ENCODE measurements around the gene SNAPC1.

Gene SNAPC1

GRCh38 chr14:61774861-61775260 is 12.6 kb downstream of the SNAPC1 start:
- TF ChIP-seq CTCF (IDR thresholded peaks at IDR 0.05; ENCODE audit: low read depth, low read length), result no peak

DNA sequence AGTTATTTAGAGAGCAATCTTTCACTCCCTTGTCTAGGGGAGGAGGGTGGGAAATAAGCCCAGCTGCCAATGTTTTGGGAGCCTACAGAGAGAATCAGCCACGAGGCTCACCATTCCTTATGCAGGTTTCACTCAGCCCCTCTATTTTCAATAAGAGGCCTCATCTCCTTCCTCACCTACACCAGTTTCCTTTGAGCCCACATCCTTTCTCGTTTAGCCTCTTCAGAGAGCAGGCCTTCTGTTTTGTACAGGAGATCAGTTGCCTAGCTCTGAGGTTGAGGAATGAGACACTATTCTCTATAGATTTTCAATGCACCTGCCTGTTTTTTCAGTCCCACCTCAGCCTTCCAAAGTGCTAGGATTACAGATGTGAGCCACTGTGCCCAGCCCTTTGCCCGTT is 17.9 kb downstream of the SNAPC1 start:
- no peak for DNase-seq (ENCODE audit: extremely low read depth, low read depth)
- TF ChIP-seq CTCF (IDR thresholded peaks at IDR 0.05; ENCODE audit: low read depth, low read length), result no peak

More at GRCh38 chr14:61774861-61775260, 12.6 kb downstream of the SNAPC1 start:
- DNase-seq (ENCODE audit: extremely low read depth, low read depth), result no peak

DNA sequence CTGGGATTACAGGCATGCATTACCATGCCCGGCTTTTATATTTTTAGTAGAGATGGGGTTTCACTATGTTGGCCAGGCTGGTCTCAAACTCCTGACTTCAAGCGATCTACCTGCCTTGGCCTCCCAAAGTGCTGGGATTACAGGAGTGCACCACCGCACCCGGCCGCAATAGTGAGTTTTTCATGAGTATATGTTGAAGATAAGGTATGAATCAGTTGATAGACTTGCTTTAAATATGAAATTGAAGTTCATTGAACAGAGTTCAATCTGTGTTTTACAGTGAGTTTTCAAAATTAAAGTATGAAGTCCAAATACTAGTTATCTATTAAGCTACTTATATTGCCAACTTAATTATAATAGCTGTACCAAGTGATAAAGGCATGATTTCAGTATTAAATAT is 35.1 kb downstream of the SNAPC1 start:
- no peak for TF ChIP-seq CTCF (IDR thresholded peaks at IDR 0.05; ENCODE audit: low read depth, low read length)
- no peak for DNase-seq (ENCODE audit: extremely low read depth, low read depth)

- no peak for DNase-seq (ENCODE audit: extremely low read depth, low read depth)
- TF ChIP-seq CTCF (IDR thresholded peaks at IDR 0.05; ENCODE audit: low read depth, low read length), result no peak
Measured at GRCh38 chr14:61802010-61802568, 39.9 kb downstream of the SNAPC1 start.

- DNase-seq (ENCODE audit: extremely low read depth, low read depth), result no peak
- no peak for TF ChIP-seq CTCF (IDR thresholded peaks at IDR 0.05; ENCODE audit: low read depth, low read length)
Measured at GRCh38 chr14:61803755-61804154, 41.5 kb downstream of the SNAPC1 start.

DNA sequence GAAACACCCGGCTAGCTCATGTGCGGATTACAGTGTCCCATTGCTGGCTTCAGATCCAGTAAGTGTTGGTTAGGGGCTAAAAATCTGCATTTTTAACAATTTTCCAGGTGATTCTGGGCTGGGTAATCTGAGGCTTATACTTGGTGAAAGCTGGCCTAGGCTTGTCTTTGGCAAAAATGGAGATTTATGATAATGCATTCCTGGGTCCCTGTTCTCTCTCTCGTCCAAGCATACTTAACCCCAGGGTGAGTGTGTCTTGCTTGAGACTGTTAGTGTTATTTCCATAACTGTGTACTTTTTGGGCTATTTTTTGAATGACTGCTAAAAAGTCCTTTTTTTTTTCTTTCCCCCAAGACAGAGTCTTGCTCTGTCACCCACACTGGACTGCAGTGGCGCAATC is 43.2 kb downstream of the SNAPC1 start:
- TF ChIP-seq CTCF (IDR thresholded peaks at IDR 0.05; ENCODE audit: low read depth, low read length), result no peak
- DNase-seq (ENCODE audit: extremely low read depth, low read depth), result no peak

GRCh38 chr14:61811882-61812346 is 49.7 kb downstream of the SNAPC1 start:
- DNase-seq (ENCODE audit: extremely low read depth, low read depth), result no peak
- no peak for TF ChIP-seq CTCF (IDR thresholded peaks at IDR 0.05; ENCODE audit: low read depth, low read length)
